ENCODE results near the gene CDKN2AIP. TPM values are rescaled to one million over a fixed set of nuclear protein-coding genes. Genes with fewer than 3 reads are reported as not detected.
"Not testable (repeated sequence)": the region's sequence is repeated elsewhere in the genome, so short reads cannot be mapped to it uniquely, and the experiment has no call there.

Gene CDKN2AIP
- total RNA-seq, 1 experiment from 2014 or later, result 21.7 TPM

DNA sequence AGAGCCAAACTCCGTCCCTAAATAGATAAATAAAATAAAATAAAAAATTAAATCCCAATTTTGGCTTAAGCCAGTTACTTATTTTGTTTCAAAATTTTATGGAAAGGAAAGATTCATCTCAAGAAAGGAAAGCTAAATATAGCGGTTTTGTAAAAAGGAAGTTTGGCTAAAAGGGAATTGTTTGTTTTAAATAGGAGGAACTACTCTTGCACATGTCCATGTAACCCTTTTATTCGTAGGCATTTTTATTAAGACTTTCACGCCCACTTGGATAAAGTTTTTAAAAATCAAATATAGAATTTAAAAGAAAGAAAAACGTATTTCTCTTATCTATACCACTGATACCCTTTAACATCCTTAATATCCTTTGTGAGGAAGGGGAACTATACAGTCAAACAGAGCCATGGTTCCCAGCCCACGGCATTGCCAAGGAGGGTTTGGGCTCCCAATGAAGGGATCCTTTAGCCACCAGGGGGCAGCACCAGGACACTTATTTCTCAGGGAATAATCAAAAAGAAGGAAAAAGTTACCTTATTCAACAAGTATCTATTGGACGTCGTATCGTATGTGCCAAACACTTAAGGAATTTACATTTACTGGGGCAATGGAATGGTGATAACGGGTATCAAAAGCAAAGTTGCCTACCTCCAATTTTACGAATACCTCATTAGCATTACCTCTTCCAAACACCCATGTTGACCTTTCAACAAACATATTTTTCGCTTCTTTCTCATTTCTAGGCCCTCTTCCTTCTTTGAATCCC is 27.7 kb downstream of the CDKN2AIP start:
- Histone ChIP-seq H3K9me3 (replicated peaks) (no peaks in the 10 kb centered on the region), H3K27ac (no peak overlapping the region), H3K4me3 (no peak overlapping the region), H3K36me3 (no peaks in the 10 kb centered on the region), H3K27me3 (replicated peaks) (no peaks in the 10 kb centered on the region), H3K4me1 (replicated peaks) (0 out of 2 replicates have a peak, but pooled peaks cover 3% of the 10 kb centered on the region)
- DNase-seq (ENCODE audit: low read depth in 1 of 2, low spot score in 2 of 2), result peak; percentile 69 to 83

DNA sequence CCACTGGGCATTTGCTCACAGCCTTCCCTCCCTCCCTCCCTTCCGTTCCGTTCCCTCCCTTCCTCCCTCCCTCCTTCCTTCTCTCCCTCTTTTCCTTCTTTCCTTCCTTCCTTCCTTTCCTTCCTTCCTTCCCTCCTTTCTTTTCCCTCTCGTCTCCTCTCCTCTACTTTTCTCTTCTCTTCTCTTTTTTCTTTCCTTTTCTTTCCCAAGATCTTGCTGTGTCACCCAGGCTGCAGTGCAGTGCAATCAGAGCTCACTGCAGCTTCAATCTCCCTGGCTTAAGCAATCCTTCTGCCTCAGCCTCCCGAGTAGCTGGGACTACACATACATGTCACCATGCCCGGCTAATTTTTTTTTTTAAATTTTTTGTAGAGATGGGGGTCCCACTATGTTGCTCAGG is 33.7 kb downstream of the CDKN2AIP start:
- H3K27me3 ChIP-seq (replicated peaks), result 0 out of 2 replicates have a peak, but pooled peaks cover 3% of the 10 kb centered on the region
- no peak overlapping the region for H3K27ac ChIP-seq
- H3K4me3 ChIP-seq, result no peak overlapping the region
- no peak for DNase-seq (ENCODE audit: low read depth in 1 of 2, low spot score in 2 of 2)
- no peaks in the 10 kb centered on the region for H3K4me1 ChIP-seq (replicated peaks)
- no peaks in the 10 kb centered on the region for H3K36me3 ChIP-seq
- H3K9me3 ChIP-seq (replicated peaks), result no peaks in the 10 kb centered on the region

DNA sequence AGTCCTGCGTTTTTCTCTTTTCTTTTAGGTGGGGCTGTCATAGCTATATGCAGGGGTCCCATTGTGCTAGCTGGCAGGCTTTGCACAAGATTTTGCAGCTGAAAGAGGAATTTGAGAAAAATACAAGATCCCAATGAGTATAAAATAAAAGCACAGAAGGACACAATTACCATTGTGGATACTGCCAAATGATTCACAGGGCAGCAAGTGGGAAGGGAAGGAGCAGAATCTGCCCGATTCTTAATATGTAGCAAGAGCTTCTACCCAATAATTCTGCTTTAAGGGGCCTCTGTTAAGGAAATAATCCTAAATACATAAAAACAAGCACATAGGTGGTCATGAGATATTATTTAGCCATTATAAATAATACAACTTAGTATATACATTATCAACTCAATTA is 34.5 kb downstream of the CDKN2AIP start:
- Histone ChIP-seq H3K36me3 (no peaks in the 10 kb centered on the region), H3K27me3 (replicated peaks) (0 out of 2 replicates have a peak, but pooled peaks cover 3% of the 10 kb centered on the region), H3K4me3 (no peak overlapping the region), H3K27ac (no peak overlapping the region), H3K4me1 (replicated peaks) (no peaks in the 10 kb centered on the region), H3K9me3 (replicated peaks) (no peaks in the 10 kb centered on the region)
- DNase-seq (ENCODE audit: low read depth in 1 of 2, low spot score in 2 of 2), result no peak

DNA sequence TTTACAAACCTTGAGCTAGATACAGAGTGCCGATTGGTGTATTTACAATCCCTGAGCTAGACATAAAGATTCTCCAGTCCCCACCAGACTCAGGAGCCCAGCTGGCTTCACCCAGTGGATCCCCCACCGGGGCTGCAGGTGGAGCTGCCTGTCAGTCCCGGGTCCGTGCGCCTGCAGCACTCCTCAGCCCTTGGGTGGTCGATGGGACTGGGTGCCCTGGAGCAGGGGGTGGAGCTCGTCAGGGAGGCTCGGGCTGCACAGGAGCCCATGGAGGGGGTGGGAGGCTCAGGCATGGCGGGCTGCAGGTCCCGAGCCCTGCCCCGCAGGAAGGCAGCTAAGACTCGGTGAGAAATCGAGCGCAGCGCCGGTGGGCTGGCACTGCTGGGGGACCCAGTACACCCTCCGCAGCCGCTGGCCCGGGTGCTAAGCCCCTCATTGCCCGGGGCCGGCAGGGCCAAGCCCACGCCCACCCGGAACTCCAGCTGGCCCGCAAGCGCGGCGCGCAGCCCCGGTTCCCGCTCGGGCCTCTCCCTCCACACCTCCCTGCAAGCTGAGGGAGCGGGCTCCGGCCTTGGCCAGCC is 38.2 kb downstream of the CDKN2AIP start:
- not testable (repeated sequence) for H3K27ac ChIP-seq; DNase-seq (ENCODE audit: low read depth in 1 of 2, low spot score in 2 of 2); H3K4me3 ChIP-seq; H3K27me3 ChIP-seq (replicated peaks); H3K9me3 ChIP-seq (replicated peaks); H3K4me1 ChIP-seq (replicated peaks); H3K36me3 ChIP-seq

DNA sequence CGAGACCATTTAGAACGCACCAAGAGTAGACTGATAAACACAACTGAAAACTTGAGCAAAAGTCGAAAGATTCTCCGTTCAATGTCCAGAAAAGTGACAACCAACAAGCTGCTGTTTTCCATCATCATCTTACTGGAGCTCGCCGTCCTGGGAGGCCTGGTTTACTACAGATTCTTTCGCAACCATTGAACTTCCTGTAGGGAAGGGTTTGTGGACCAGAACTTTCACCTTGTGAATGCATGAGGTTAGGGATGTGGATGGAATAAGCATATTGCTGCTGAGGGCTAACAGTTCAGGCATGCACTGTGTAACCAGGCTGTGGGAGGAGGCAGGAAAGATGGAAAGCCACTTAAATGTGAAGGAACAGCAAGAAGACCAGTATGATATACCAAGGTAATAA is 39.6 kb downstream of the CDKN2AIP start:
- H3K36me3 ChIP-seq, result no peaks in the 10 kb centered on the region
- H3K27ac ChIP-seq, result no peak overlapping the region
- no peaks in the 10 kb centered on the region for H3K9me3 ChIP-seq (replicated peaks)
- H3K4me1 ChIP-seq (replicated peaks), result no peaks in the 10 kb centered on the region
- H3K4me3 ChIP-seq, result no peak overlapping the region
- no peak for DNase-seq (ENCODE audit: low read depth in 1 of 2, low spot score in 2 of 2)
- H3K27me3 ChIP-seq (replicated peaks), result no peaks in the 10 kb centered on the region

DNA sequence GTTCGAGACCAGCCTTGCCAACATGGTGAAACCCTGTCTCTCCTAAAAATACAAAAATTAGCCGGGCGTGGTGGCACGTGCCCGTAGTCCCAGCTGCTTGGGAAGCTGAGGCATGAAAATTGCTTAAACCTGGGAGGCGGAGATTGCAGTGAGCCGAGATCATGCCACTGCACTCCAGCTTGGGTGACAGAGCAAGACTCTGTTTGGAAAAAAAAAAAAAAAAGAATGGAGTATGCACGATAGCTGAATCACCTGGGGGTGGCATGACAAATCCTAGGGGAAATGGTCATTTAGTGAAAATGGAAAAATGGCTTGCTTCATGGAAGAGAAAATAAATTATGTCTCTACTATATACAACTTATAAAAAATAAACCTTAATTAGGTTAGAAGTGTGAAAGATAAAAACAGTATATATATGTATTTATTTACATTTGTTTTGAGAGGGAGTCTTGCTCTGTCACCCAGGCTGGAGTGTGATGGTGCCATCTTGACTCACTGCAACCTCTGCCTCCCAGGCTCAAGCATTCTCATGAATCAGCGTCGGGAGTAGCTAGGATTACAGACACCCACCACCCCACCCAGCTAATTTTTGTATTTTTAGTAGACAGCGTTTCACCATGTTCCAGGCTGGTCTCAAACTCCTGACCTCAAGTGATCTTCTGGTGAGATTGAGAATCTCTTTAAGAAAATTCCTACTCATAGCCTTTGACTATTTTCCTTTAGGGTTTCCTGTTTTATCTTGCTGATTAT is 41.1 kb downstream of the CDKN2AIP start:
- DNase-seq (ENCODE audit: low read depth in 1 of 2, low spot score in 2 of 2), result no peak
- Histone ChIP-seq H3K27me3 (replicated peaks) (no peaks in the 10 kb centered on the region), H3K4me3 (no peak overlapping the region), H3K27ac (no peak overlapping the region), H3K36me3 (no peaks in the 10 kb centered on the region), H3K4me1 (replicated peaks) (no peaks in the 10 kb centered on the region), H3K9me3 (replicated peaks) (no peaks in the 10 kb centered on the region)

DNA sequence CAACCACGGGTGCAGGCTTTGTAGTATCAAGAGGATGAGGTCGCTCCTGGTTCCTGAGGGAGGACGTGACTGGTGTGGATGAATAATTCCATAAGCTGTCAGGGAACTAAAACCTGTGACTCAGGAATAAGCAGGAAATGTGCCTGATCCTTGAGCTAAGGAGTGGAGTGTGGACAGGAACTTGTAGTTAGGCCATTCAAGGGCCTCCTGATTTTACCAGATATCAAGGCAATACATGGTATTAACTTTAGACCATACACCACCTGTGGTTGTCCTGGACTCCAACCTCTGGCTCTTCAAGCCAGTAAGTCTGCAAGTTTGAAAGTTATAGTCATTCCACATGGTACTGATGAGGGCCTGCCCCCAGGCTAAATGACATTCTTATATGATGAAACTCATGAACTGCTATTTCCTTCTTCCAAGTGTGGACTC is 48.4 kb downstream of the CDKN2AIP start:
- Histone ChIP-seq H3K27ac (peak overlapping the region; percentile 19; the same call in 1 of the 2 replicates), H3K9me3 (replicated peaks) (no peaks in the 10 kb centered on the region), H3K4me1 (replicated peaks) (peaks cover 13% of the 10 kb centered on the region), H3K4me3 (no peak overlapping the region), H3K36me3 (peaks cover 2% of the 10 kb centered on the region; the same call in 1 of the 2 replicates), H3K27me3 (replicated peaks) (no peaks in the 10 kb centered on the region)
- no peak for DNase-seq (ENCODE audit: low read depth in 1 of 2, low spot score in 2 of 2)

DNA sequence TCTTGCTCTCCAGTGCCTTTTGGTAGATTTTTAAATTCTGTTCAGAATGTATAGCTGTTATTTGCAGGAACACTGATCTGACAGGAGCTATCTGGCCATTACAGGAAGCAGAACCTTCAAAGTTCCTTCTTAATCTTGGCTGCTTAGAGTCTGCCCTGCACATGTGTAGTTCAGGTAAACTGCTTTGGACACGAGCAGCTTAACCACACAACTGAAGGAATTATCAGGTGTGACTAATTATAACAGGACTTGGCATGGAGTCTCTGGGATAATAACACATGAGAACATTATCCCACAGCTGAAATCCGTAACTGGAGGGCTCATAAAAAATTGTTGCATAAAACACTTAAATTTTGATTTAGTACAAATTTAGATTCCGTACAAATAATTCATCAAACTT is 48.8 kb downstream of the CDKN2AIP start:
- peak overlapping the region; percentile 19; the same call in 1 of the 2 replicates for H3K27ac ChIP-seq
- no peak overlapping the region for H3K4me3 ChIP-seq
- no peaks in the 10 kb centered on the region for H3K27me3 ChIP-seq (replicated peaks)
- no peak for DNase-seq (ENCODE audit: low read depth in 1 of 2, low spot score in 2 of 2)
- H3K9me3 ChIP-seq (replicated peaks), result no peaks in the 10 kb centered on the region
- peaks cover 13% of the 10 kb centered on the region for H3K4me1 ChIP-seq (replicated peaks)
- peaks cover 2% of the 10 kb centered on the region; the same call in 1 of the 2 replicates for H3K36me3 ChIP-seq

DNA sequence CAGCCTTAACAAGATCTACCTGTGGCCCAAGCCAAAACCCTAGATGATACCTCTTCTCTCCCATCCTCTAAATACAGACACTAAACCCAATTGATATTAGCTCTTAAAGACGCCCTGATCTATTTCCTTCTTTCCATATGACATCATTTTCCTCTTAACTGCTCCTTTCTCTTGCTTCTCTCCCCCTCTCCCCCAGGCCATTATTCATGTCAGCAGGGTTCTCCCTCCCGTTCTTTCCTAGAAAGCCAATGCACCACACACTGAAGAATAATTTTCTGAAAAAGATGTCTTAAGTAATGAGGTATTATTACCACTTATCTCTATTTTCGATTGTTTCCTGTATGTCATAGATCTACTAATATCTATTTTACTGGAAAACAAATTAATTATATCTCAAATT is 50.7 kb downstream of the CDKN2AIP start:
- H3K4me1 ChIP-seq (replicated peaks), result peaks cover 13% of the 10 kb centered on the region
- DNase-seq (ENCODE audit: low read depth in 1 of 2, low spot score in 2 of 2), result no peak
- H3K4me3 ChIP-seq, result no peak overlapping the region
- H3K9me3 ChIP-seq (replicated peaks), result no peaks in the 10 kb centered on the region
- H3K27ac ChIP-seq, result no peak overlapping the region
- H3K36me3 ChIP-seq, result peaks cover 2% of the 10 kb centered on the region; the same call in 1 of the 2 replicates
- H3K27me3 ChIP-seq (replicated peaks), result no peaks in the 10 kb centered on the region

Other genes with a start within 250 kb of the CDKN2AIP start
- gene CLDN22, start 124.4 kb upstream of the CDKN2AIP start, total RNA-seq (2014; rRNA removed; shearing (Covaris generic)), result not detected in 2 replicates
- not detected in 2 replicates for gene CLDN24, start 122.2 kb upstream of the CDKN2AIP start, total RNA-seq (2014; rRNA removed; shearing (Covaris generic))
- gene ING2, start 60.4 kb downstream of the CDKN2AIP start, total RNA-seq (2014; rRNA removed; shearing (Covaris generic)), result 14.9 and 15.7 TPM in 2 replicates
- gene RWDD4, start 214.5 kb downstream of the CDKN2AIP start, total RNA-seq (2014; rRNA removed; shearing (Covaris generic)), result 30.5 and 40.7 TPM in 2 replicates
- 32.8 and 36.3 TPM in 2 replicates for gene TRAPPC11, start 214.7 kb downstream of the CDKN2AIP start, total RNA-seq (2014; rRNA removed; shearing (Covaris generic))

Data from SJSA1 (cell line).